ENCODE results near the gene CUL2.

- TF ChIP-seq POLR2A (IDR thresholded peaks at IDR 0.05) (no peak), CTCF (IDR thresholded peaks at IDR 0.05) (no peak)
Observed at GRCh38 chr10:35079763-35080162, 10.4 kb downstream of the CUL2 start.
